ENCODE measurements around the gene RWDD4.

GRCh38 chr4:183599690-183600089, 59.3 kb downstream of the RWDD4 start:
- TF ChIP-seq CTCF (IDR thresholded peaks at IDR 0.05) (no peak), POLR2A (IDR thresholded peaks at IDR 0.05) (no peak)
